ENCODE results near the gene NOX5.

NOX5 gene

GRCh38 chr15:69085325-69086081, 71.0 kb downstream of the NOX5 start:
- no peak for DNase-seq

- DNase-seq, result no peak
Observed at GRCh38 chr15:69086427-69087204, 72.1 kb downstream of the NOX5 start.

GRCh38 chr15:69087366-69087976, 73.0 kb downstream of the NOX5 start:
- DNase-seq, result no peak

- no peak for DNase-seq
Observed at GRCh38 chr15:69088300-69088965, 73.9 kb downstream of the NOX5 start.

GRCh38 chr15:69089258-69089657, 74.8 kb downstream of the NOX5 start:
- no peak for DNase-seq

GRCh38 chr15:69090197-69090948, 75.9 kb downstream of the NOX5 start:
- no peak for DNase-seq

- DNase-seq, result no peak
Observed at GRCh38 chr15:69091654-69092053, 77.2 kb downstream of the NOX5 start.

GRCh38 chr15:69092159-69092558, 77.7 kb downstream of the NOX5 start:
- peak in 1 of 2 experiments; percentile 24 for DNase-seq

GRCh38 chr15:69093127-69093526, 78.6 kb downstream of the NOX5 start:
- DNase-seq, result no peak

- DNase-seq, result no peak
Observed at GRCh38 chr15:69093614-69094013, 79.1 kb downstream of the NOX5 start.

- DNase-seq, result no peak
Observed at GRCh38 chr15:69094124-69094921, 79.8 kb downstream of the NOX5 start.

GRCh38 chr15:69095274-69095673, 80.8 kb downstream of the NOX5 start:
- DNase-seq, result no peak

GRCh38 chr15:69096196-69096595, 81.7 kb downstream of the NOX5 start:
- DNase-seq, result no peak

GRCh38 chr15:69096626-69097025, 82.1 kb downstream of the NOX5 start:
- no peak for DNase-seq

- DNase-seq, result no peak
Observed at GRCh38 chr15:69098771-69099170, 84.3 kb downstream of the NOX5 start.

GRCh38 chr15:69099941-69100340, 85.4 kb downstream of the NOX5 start:
- DNase-seq, result no peak

GRCh38 chr15:69100821-69101220, 86.3 kb downstream of the NOX5 start:
- DNase-seq, result no peak

- DNase-seq, result no peak
Observed at GRCh38 chr15:69104050-69104750, 89.7 kb downstream of the NOX5 start.

GRCh38 chr15:69105451-69105985, 91.0 kb downstream of the NOX5 start:
- no peak for DNase-seq

GRCh38 chr15:69107025-69107620, 92.6 kb downstream of the NOX5 start:
- no peak for DNase-seq
